Osteoblast (primary cell): Measurements from ENCODE around the gene CHD9NB. TPM values are rescaled to one million over a fixed set of nuclear protein-coding genes. Genes with fewer than 3 reads are reported as not detected.

Experiments used
- DNase-seq: peaks from one replicate; pipeline ENCODE4 v3.0.0; 2011; ENCODE audit warnings: low spot score, mixed read lengths; ENCODE audit not compliant: insufficient read length; ENCODE audit errors: missing footprints
- H2AFZ ChIP-seq: 2 replicates; pipeline ENCODE4 v1.6.0; 2011; ENCODE audit warnings: mild to moderate bottlenecking, low read length
- H3K27ac ChIP-seq: 2 replicates; pipeline ENCODE4 v1.5.1; 2011; ENCODE audit warnings: mild to moderate bottlenecking, low read depth, low read length, moderate library complexity
- H3K27me3 ChIP-seq: 2 replicates; pipeline ENCODE4 v1.6.0; 2012; ENCODE audit warnings: mild to moderate bottlenecking, control low read depth, inconsistent platforms, low read length, moderate library complexity; ENCODE audit not compliant: insufficient read depth
- H3K36me3 ChIP-seq: 2 replicates; pipeline ENCODE4 v1.5.1; 2011; ENCODE audit warnings: mild to moderate bottlenecking, low read length, control low read depth, moderate library complexity; ENCODE audit not compliant: insufficient read depth
- H3K4me1 ChIP-seq: 2 replicates; pipeline ENCODE4 v1.5.1; 2011; ENCODE audit warnings: mild to moderate bottlenecking, low read length, control low read depth, moderate library complexity; ENCODE audit not compliant: insufficient read depth
- H3K4me2 ChIP-seq: 2 replicates; pipeline ENCODE4 v1.6.0; 2011; ENCODE audit warnings: mild to moderate bottlenecking, low read length; ENCODE audit not compliant: insufficient read depth
- H3K4me3 ChIP-seq: fragments of 200-600 bp; sonication (generic); 3 replicates; pipeline ENCODE4 v1.5.1; 2012; ENCODE audit warnings: mild to moderate bottlenecking, low read length, inconsistent platforms; ENCODE audit not compliant: insufficient read depth
- H3K79me2 ChIP-seq: 2 replicates; pipeline ENCODE4 v1.6.0; 2012; ENCODE audit warnings: mild to moderate bottlenecking, low read length, control low read depth, inconsistent platforms; ENCODE audit not compliant: insufficient read depth
- H3K9me3 ChIP-seq: 2 replicates; pipeline ENCODE4 v1.5.1; 2011; ENCODE audit warnings: low read depth, low read length, control low read depth
- H4K20me1 ChIP-seq: 2 replicates; pipeline ENCODE4 v1.6.0; 2012; ENCODE audit warnings: mild to moderate bottlenecking, low read length, control low read depth; ENCODE audit not compliant: insufficient read depth
- total RNA-seq: library from RNA; depleted of rRNA; stranded (reverse); fragments of >200 nt; gene quantifications from 2 replicates; pipeline ENCODE4 v1.2.3, GENCODE V29; 2012
- TF ChIP-seq, protein P1 (sequence below): IDR thresholded peaks from 2 replicates; pipeline ENCODE4 v1.5.1; 2011; ENCODE audit warnings: mild to moderate bottlenecking, low read depth, low read length, moderate library complexity; ENCODE audit errors: extremely low read depth

CHD9NB gene
- total RNA-seq, 1 donor: 1.1 TPM

DNA sequence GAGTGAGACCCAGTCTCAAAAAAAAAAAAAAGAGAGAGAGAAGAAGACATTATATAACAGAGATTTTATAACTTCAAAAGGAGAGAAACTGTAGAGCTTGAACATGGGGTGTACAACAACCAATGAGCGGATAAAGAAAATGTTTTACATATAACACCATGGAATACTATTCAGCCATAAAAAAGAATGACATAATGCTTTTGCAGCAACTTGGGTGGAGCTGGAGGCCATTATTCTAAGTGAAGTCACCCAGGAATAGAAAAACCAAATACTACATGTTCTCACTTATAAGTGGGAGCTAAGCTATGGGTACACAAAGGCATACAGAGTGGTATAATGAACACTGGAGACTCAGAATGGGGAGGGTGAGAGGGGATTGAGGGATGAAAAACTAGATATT is 61.1 kb downstream of the CHD9NB start:
- H3K4me2 ChIP-seq: no peak overlapping the region
- no peaks in the 10 kb centered on the region for H3K79me2 ChIP-seq
- no peak overlapping the region for H2AFZ ChIP-seq
- H3K36me3 ChIP-seq: no peaks in the 10 kb centered on the region
- no peaks in the 10 kb centered on the region for H4K20me1 ChIP-seq
- no peak for DNase-seq
- H3K27ac ChIP-seq: no peak overlapping the region
- H3K27me3 ChIP-seq: no peaks in the 10 kb centered on the region
- no peak overlapping the region for H3K4me3 ChIP-seq
- TF ChIP-seq, protein P1, sequence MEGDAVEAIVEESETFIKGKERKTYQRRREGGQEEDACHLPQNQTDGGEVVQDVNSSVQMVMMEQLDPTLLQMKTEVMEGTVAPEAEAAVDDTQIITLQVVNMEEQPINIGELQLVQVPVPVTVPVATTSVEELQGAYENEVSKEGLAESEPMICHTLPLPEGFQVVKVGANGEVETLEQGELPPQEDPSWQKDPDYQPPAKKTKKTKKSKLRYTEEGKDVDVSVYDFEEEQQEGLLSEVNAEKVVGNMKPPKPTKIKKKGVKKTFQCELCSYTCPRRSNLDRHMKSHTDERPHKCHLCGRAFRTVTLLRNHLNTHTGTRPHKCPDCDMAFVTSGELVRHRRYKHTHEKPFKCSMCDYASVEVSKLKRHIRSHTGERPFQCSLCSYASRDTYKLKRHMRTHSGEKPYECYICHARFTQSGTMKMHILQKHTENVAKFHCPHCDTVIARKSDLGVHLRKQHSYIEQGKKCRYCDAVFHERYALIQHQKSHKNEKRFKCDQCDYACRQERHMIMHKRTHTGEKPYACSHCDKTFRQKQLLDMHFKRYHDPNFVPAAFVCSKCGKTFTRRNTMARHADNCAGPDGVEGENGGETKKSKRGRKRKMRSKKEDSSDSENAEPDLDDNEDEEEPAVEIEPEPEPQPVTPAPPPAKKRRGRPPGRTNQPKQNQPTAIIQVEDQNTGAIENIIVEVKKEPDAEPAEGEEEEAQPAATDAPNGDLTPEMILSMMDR: no peak
- H3K9me3 ChIP-seq: no peaks in the 10 kb centered on the region
- H3K4me1 ChIP-seq: no peaks in the 10 kb centered on the region

Other genes with a start within 250 kb of the CHD9NB start
- 80.4 and 83.6 TPM in 2 replicates for gene CHD9, start 2.1 kb upstream of the CHD9NB start, total RNA-seq